Keratinocyte (primary cell): ENCODE measurements around the gene ASTN2. TPM values are rescaled to one million over a fixed set of nuclear protein-coding genes. Genes with fewer than 3 reads are reported as not detected.

ENCODE experiments used
- DNase-seq: peaks from one replicate; pipeline ENCODE4 v3.0.0-alpha.2; 2011; ENCODE audit warnings: low read depth, missing footprints, low spot score
- FAIRE-seq: peaks from 2 replicates; lab custom pipeline; 2011; peaks lifted over from hg19 to GRCh38; lab: Jason Lieb, UNC
- H2AFZ ChIP-seq: 2 replicates; pipeline ENCODE4 v1.6.0; 2012; ENCODE audit warnings: low read length, control low read depth, inconsistent platforms; ENCODE audit not compliant: control insufficient read depth
- H3K27ac ChIP-seq: 2 replicates; pipeline ENCODE4 v1.5.1; 2011; ENCODE audit warnings: low read length; ENCODE audit not compliant: control insufficient read depth, insufficient read depth
- H3K27me3 ChIP-seq: 3 replicates; pipeline ENCODE4 v1.6.0; 2011; ENCODE audit warnings: low read length; ENCODE audit not compliant: control insufficient read depth, insufficient read depth; ENCODE audit errors: extremely low read depth
- H3K36me3 ChIP-seq, 2 experiments: 2 replicates in 1 of 2; 3 replicates in 1 of 2; pipeline ENCODE4 v1.5.1; 2011; ENCODE audit warnings: low read length in 2 of 2, mild to moderate bottlenecking in 1 of 2; ENCODE audit not compliant: control insufficient read depth in 2 of 2, insufficient read depth in 2 of 2; ENCODE audit errors: extremely low read depth in 1 of 2
- H3K4me1 ChIP-seq: 3 replicates; pipeline ENCODE4 v1.5.1; 2011; ENCODE audit warnings: low read length; ENCODE audit not compliant: control insufficient read depth, insufficient read depth; ENCODE audit errors: extremely low read depth
- H3K4me2 ChIP-seq: 3 replicates; pipeline ENCODE4 v1.6.0; 2011; ENCODE audit warnings: low read depth, low read length; ENCODE audit not compliant: control insufficient read depth, insufficient read depth; ENCODE audit errors: extremely low read depth
- H3K4me3 ChIP-seq, 3 experiments: fragments of 200-600 bp in 1 of 3; sonication (generic) in 1 of 3; 2 replicates in 2 of 3; 3 replicates in 1 of 3; pipeline ENCODE4 v1.5.1; 2011 to 2016; ENCODE audit warnings: low read length in 3 of 3, mild to moderate bottlenecking in 3 of 3, control low read depth in 2 of 3, inconsistent platforms in 1 of 3, low read depth in 1 of 3, mixed read lengths in 1 of 3, mixed run types in 1 of 3, moderate library complexity in 1 of 3; ENCODE audit not compliant: control insufficient read depth in 2 of 3, insufficient read depth in 2 of 3; ENCODE audit errors: extremely low read depth in 1 of 3
- H3K79me2 ChIP-seq: 2 replicates; pipeline ENCODE4 v1.6.0; 2012; ENCODE audit warnings: low read length; ENCODE audit not compliant: control insufficient read depth, insufficient read depth
- H3K9ac ChIP-seq: 3 replicates; pipeline ENCODE4 v1.6.0; 2011; ENCODE audit warnings: low read length; ENCODE audit not compliant: control insufficient read depth, insufficient read depth; ENCODE audit errors: extremely low read depth
- H3K9me1 ChIP-seq: 3 replicates; pipeline ENCODE4 v1.6.0; 2011; ENCODE audit warnings: low read length; ENCODE audit not compliant: control insufficient read depth, insufficient read depth; ENCODE audit errors: extremely low read depth
- H3K9me3 ChIP-seq: 2 replicates; pipeline ENCODE4 v1.5.1; 2012; ENCODE audit warnings: low read depth, low read length; ENCODE audit not compliant: control insufficient read depth
- H4K20me1 ChIP-seq: 3 replicates; pipeline ENCODE4 v1.6.0; 2011; ENCODE audit warnings: low read length; ENCODE audit not compliant: control insufficient read depth, insufficient read depth; ENCODE audit errors: extremely low read depth
- EZH2 ChIP-seq: IDR thresholded peaks from one replicate; pipeline ENCODE4 v1.6.1; 2012; ENCODE audit warnings: inconsistent platforms, mild to moderate bottlenecking, low read length, moderate library complexity
- dilution Hi-C: fragments of 300-500 bp; cut with MboI; formaldehyde crosslinking; loops from one replicate; pipeline ENCODE4 v1.7.0; 2020; ENCODE audit warnings: low sequenced_read_pairs; ENCODE audit not compliant: extremely low pct_ligation_motif_present
- polyA plus RNA-seq, 5 experiments: library from polyadenylated mRNA; depleted of rRNA in 3 of 5; stranded (reverse) in 3 of 5; stranded (forward) in 1 of 5; unstranded in 1 of 5; fragments of >200 nt; gene quantifications; 1 replicate in 1 of 5; 2 replicates in 3 of 5; 3 replicates in 1 of 5; pipeline versions ENCODE4 v1.2.1 to v1.2.3, GENCODE V29; 2011 to 2012; ENCODE audit warnings: missing spikeins in 2 of 5, low read depth in 1 of 5, low replicate concordance in 1 of 5
- TF ChIP-seq, protein P1 (sequence below), 3 experiments: IDR thresholded peaks in 1 of 3; conservative IDR thresholded peaks in 1 of 3; optimal IDR thresholded peaks in 1 of 3; 2 replicates in 2 of 3; 3 replicates in 1 of 3; pipeline versions ENCODE3 to v1.5.1; 2011; ENCODE audit warnings: low read length in 3 of 3, mild to moderate bottlenecking in 3 of 3, moderate library complexity in 2 of 3, control low read depth in 1 of 3, inconsistent platforms in 1 of 3; ENCODE audit not compliant: insufficient read depth in 2 of 3; ENCODE audit errors: extremely low read depth in 1 of 3

Gene ASTN2
- polyA plus RNA-seq, 1 donor (not counting 4 experiments of a cell fraction or from before 2014, with no cell fraction given) = 0.31 TPM

DNA sequence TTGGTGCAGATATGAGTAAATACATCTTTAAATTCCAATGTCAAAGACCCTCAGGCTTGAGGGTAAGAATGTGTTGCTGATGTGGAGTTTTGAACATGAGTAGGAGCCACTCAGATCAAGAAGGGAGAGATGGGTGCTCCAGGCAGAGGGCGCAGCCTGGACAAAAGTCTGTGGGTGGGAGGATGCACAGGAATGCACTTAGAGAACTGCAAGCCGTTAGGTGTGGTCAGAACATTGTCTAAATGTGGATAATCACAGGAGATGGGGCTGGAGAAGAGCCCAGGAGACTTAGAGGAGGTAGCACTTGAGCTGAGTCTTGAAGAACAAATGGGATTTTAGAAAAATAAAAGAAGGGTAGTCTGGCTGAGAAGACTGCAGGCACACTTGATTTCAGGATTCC, 1005.7 kb downstream of the ASTN2 start:
- no peak for FAIRE-seq
- no peaks in the 10 kb centered on the region for H3K36me3 ChIP-seq
- H3K27ac ChIP-seq = no peak overlapping the region
- no peaks in the 10 kb centered on the region for H3K27me3 ChIP-seq
- TF ChIP-seq EZH2 = no peak
- TF ChIP-seq, protein P1, sequence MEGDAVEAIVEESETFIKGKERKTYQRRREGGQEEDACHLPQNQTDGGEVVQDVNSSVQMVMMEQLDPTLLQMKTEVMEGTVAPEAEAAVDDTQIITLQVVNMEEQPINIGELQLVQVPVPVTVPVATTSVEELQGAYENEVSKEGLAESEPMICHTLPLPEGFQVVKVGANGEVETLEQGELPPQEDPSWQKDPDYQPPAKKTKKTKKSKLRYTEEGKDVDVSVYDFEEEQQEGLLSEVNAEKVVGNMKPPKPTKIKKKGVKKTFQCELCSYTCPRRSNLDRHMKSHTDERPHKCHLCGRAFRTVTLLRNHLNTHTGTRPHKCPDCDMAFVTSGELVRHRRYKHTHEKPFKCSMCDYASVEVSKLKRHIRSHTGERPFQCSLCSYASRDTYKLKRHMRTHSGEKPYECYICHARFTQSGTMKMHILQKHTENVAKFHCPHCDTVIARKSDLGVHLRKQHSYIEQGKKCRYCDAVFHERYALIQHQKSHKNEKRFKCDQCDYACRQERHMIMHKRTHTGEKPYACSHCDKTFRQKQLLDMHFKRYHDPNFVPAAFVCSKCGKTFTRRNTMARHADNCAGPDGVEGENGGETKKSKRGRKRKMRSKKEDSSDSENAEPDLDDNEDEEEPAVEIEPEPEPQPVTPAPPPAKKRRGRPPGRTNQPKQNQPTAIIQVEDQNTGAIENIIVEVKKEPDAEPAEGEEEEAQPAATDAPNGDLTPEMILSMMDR (optimal IDR thresholded peaks at IDR 0.05 in 1 of 3, IDR thresholded peaks at IDR 0.05 in 1 of 3, conservative IDR thresholded peaks at IDR 0.05 in 1 of 3; ENCODE audit: extremely low read depth in 1 of 3, insufficient read depth in 2 of 3, low read length in 3 of 3) = no peak
- H3K9ac ChIP-seq = no peak overlapping the region
- no peak overlapping the region for H3K4me2 ChIP-seq
- no peaks in the 10 kb centered on the region for H4K20me1 ChIP-seq
- no peaks in the 10 kb centered on the region for H3K9me3 ChIP-seq
- no peak overlapping the region for H2AFZ ChIP-seq
- no peaks in the 10 kb centered on the region for H3K79me2 ChIP-seq
- dilution Hi-C loops = no loop called here
- H3K4me1 ChIP-seq = no peaks in the 10 kb centered on the region
- H3K9me1 ChIP-seq = no peaks in the 10 kb centered on the region
- no peak overlapping the region for H3K4me3 ChIP-seq
- DNase-seq = no peak

DNA sequence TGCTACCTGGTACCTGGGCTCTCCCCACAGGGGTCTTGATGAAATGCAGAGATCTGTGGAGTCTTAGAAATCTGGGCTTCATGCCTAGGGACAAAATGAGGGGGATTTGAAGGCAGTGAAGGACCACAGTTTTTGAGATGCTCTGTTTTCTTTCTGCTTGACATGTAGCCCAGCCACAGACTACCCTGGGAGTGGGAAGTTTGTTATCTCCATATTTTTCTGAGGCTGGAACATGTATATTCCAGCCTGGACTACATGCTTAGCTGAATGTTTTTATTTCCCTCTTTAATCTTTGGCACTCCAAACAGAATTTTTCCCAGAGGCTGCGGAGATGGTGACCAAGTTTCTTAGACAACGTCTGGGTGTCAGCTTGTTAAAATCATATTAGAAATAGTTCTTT, 1008.4 kb downstream of the ASTN2 start:
- dilution Hi-C loops = no loop called here
- no peaks in the 10 kb centered on the region for H3K4me1 ChIP-seq

More for the DNA sequence above, 1008.4 kb downstream of the ASTN2 start:
- H3K27me3 ChIP-seq = no peaks in the 10 kb centered on the region
- DNase-seq = no peak
- no peak overlapping the region for H2AFZ ChIP-seq
- H4K20me1 ChIP-seq = no peaks in the 10 kb centered on the region
- FAIRE-seq = no peak
- H3K4me2 ChIP-seq = no peak overlapping the region
- no peak overlapping the region for H3K9ac ChIP-seq
- no peaks in the 10 kb centered on the region for H3K36me3 ChIP-seq
- no peak overlapping the region for H3K4me3 ChIP-seq
- H3K27ac ChIP-seq = no peak overlapping the region
- H3K9me1 ChIP-seq = no peaks in the 10 kb centered on the region
- H3K9me3 ChIP-seq = no peaks in the 10 kb centered on the region
- TF ChIP-seq, protein P1 (optimal IDR thresholded peaks at IDR 0.05 in 1 of 3, IDR thresholded peaks at IDR 0.05 in 1 of 3, conservative IDR thresholded peaks at IDR 0.05 in 1 of 3; ENCODE audit: extremely low read depth in 1 of 3, insufficient read depth in 2 of 3, low read length in 3 of 3) = no peak
- no peak for TF ChIP-seq EZH2
- no peaks in the 10 kb centered on the region for H3K79me2 ChIP-seq
